ENCODE data around the gene CDCA8.

Gene CDCA8

DNA sequence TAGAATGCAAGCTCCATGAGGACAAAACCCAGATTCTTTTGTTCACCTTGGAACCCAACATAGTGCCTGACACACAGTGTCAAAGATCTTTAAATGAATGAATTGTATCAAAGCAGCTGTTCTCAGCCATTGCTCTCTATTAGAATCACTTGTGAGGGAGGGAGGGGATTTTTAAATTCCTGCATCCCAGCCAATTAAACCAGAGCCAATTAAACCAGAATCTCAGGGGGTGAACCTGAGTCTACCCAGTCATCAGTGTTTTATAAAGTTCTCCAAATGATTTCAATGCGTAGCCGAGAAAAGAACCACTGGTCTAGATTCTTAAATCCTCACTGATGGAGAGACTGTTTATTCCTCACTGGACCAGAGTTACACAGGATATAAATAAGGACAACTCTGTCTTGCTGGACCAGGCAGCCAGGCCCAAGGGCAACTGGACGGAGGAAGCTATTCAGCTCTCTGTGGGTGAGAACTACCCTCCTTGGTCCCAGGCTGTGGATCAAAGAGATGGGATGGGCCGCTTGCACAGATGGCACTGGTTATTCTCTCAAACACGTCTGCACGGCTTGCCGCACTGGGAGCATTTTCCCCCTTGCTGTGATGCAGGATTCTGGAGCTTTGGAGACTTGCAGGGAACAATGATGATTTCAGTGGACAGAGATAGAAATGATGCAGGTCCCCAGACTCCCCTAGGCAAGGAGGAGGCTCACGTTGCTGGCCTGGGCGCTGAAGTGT, 20.0 kb upstream of the CDCA8 start:
- Histone ChIP-seq H3K4me1 (ENCODE audit: control insufficient read depth in 1 of 2, insufficient read depth in 1 of 2, low read depth in 1 of 2, low read length in 1 of 2) (no peaks in the 10 kb centered on the region), H3K4me3 (ENCODE audit: low read depth in 1 of 2, low read length in 1 of 2) (no peak overlapping the region), H3K27ac (no peak overlapping the region), H3K36me3 (no peaks in the 10 kb centered on the region), H3K27me3 (peaks cover 32% of the 10 kb centered on the region), H3K9me3 (no peaks in the 10 kb centered on the region)
- no peak for TF ChIP-seq CTCF (IDR thresholded peaks at IDR 0.05)

DNA sequence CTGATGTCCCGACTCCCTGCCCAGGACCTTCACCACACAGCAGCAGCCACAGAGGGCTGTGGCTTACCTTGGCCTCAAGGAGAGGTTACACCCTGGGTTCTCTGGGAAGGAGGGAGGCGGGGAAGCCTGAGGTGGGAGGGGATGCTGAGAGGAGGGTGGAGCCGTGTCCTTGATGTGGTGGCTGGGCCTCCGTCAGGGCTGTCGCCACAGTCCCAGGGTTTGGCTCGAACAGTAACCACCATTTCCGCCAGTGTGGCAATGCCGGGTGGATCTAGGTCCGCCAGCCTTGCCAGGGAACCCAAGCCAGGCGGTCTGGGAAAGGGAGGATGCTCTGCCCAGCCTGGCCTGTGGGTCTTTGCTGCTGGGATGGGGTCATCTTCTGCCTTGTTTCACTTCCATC, 18.4 kb upstream of the CDCA8 start:
- no peaks in the 10 kb centered on the region for H3K36me3 ChIP-seq
- H3K4me1 ChIP-seq (ENCODE audit: control insufficient read depth in 1 of 2, insufficient read depth in 1 of 2, low read depth in 1 of 2, low read length in 1 of 2): peaks cover 0 to 5% of the 10 kb centered on the region in 2 experiments
- H3K4me3 ChIP-seq (ENCODE audit: low read depth in 1 of 2, low read length in 1 of 2): no peak overlapping the region
- no peak overlapping the region for H3K27ac ChIP-seq
- H3K9me3 ChIP-seq: no peaks in the 10 kb centered on the region
- no peak for TF ChIP-seq CTCF (IDR thresholded peaks at IDR 0.05)
- peaks cover 24% of the 10 kb centered on the region for H3K27me3 ChIP-seq

DNA sequence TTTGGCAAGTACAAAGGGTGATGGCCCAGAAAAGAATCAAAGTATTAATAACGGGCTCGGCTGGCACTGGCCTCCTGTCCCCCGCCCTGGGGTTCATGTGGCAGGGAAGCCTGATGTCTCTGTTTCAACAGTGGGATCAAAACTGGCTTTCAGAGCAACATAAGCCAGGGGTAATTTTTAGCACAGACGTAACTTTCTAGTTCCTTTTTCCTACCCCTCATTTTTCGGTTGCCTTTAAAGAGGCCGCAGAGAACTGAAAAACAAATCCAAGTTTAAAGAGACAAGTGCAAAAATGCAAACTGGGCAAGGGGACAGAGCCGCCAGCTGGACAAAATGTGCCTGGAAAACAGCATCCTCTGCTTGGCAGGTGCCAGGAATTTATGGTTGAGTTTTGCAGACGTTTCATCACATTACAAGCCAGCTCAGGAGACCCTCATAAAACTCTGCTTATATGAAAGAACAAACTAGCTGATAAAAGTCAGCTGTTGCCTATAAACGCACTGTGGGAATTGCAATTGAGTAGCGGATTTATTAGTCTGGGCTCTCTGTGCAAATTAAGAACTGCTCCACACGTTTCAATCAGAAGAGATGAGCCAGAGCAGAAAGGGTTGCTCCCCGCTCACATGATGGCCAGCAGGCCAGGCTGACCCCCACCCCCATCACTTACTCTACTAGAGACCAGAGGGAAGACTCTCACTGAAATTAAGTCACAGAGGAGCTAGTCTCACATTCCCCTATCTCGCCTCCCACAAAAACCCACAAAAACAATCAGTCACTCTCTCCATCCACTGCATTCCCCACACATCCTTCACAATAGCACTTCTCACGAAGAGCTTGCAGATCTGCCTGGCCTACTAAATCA, 15.8 kb upstream of the CDCA8 start:
- Histone ChIP-seq H3K27ac (no peak overlapping the region), H3K4me1 (ENCODE audit: control insufficient read depth in 1 of 2, insufficient read depth in 1 of 2, low read depth in 1 of 2, low read length in 1 of 2) (peaks cover 0 to 5% of the 10 kb centered on the region in 2 experiments), H3K4me3 (ENCODE audit: low read depth in 1 of 2, low read length in 1 of 2) (no peak overlapping the region), H3K27me3 (peaks cover 14% of the 10 kb centered on the region), H3K36me3 (no peaks in the 10 kb centered on the region), H3K9me3 (no peaks in the 10 kb centered on the region)
- no peak for TF ChIP-seq CTCF (IDR thresholded peaks at IDR 0.05)

DNA sequence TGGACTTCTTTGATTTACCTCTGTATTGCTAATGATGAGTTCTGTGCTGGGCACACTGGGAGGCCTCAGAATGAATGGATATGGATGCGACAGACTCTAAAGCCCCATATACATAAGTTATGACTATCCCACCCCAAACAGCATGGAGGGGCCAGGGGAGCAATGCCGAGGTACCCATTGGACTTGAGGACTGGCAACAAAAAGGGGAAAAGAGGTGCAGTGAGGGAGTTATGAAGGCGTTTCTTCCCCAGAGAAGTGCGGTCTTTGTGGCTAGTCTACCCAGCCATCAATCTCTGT, 15.2 kb upstream of the CDCA8 start:
- Histone ChIP-seq H3K27me3 (peaks cover 14% of the 10 kb centered on the region), H3K4me1 (ENCODE audit: control insufficient read depth in 1 of 2, insufficient read depth in 1 of 2, low read depth in 1 of 2, low read length in 1 of 2) (peaks cover under 1 to 5% of the 10 kb centered on the region in 2 experiments), H3K9me3 (no peaks in the 10 kb centered on the region), H3K36me3 (no peaks in the 10 kb centered on the region), H3K4me3 (ENCODE audit: low read depth in 1 of 2, low read length in 1 of 2) (no peak overlapping the region), H3K27ac (no peak overlapping the region)
- TF ChIP-seq CTCF (IDR thresholded peaks at IDR 0.05): no peak

DNA sequence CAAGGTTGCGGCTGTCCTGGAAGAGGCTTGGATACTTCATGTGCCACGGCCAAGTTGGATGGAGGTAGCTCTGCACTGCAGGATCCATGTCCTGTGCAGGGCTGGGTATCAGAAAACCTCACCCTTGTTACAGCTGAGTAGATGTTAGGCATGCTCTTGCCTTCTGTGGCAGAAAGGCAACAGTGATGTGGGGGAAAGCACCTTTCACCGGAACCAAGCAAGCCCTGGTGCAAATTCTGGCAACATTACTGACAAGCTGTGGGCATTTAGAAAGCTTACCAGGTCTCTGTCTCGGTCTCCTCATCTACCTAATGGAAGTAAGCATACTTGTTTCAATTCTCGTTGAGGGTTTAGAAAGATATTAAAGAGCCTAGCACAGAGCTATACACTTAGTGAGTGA, 14.5 kb upstream of the CDCA8 start:
- Histone ChIP-seq H3K27me3 (peaks cover 7% of the 10 kb centered on the region), H3K27ac (no peak overlapping the region), H3K4me1 (ENCODE audit: control insufficient read depth in 1 of 2, insufficient read depth in 1 of 2, low read depth in 1 of 2, low read length in 1 of 2) (peaks cover 4 to 5% of the 10 kb centered on the region in 2 experiments), H3K9me3 (no peaks in the 10 kb centered on the region), H3K36me3 (no peaks in the 10 kb centered on the region), H3K4me3 (ENCODE audit: low read depth in 1 of 2, low read length in 1 of 2) (no peak overlapping the region)
- no peak for TF ChIP-seq CTCF (IDR thresholded peaks at IDR 0.05)

All from neutrophil (primary cell).